Psoas muscle (tissue), 8 donors: ENCODE measurements around the gene PPP1R3F. TPM values are rescaled to one million over a fixed set of nuclear protein-coding genes. Genes with fewer than 3 reads are reported as not detected.

Experiments
- ATAC-seq, 4 donors: fragments of 200-7000 bp; cut with Tn5 transposase; one replicate each; pipeline ENCODE4 v1.9.1; 2020; ENCODE audit warnings: moderate library complexity in 3 of 4, mild to moderate bottlenecking in 2 of 4
- DNase-seq, 2 donors: peaks; one replicate each; pipeline ENCODE4 v3.0.0-alpha.2; 2020
- H3K27ac ChIP-seq: fragments of 200-600 bp; one replicate; pipeline ENCODE4 v1.8.0; 2022
- H3K27me3 ChIP-seq, 3 donors: fragments of 200-600 bp in 1 of 3; one replicate each; pipeline versions ENCODE4 v1.6.1 to v1.8.0; 2013 to 2022; ENCODE audit warnings: low read length in 2 of 3, mild to moderate bottlenecking in 2 of 3, moderate library complexity in 1 of 3; ENCODE audit not compliant: insufficient read depth in 3 of 3
- H3K36me3 ChIP-seq, 2 donors: fragments of 200-600 bp in 1 of 2; one replicate each; pipeline versions ENCODE4 v1.6.1 to v1.8.0; 2013 to 2022; ENCODE audit warnings: low read depth in 1 of 2, mild to moderate bottlenecking in 1 of 2, moderate library complexity in 1 of 2; ENCODE audit not compliant: insufficient read depth in 1 of 2
- H3K4me1 ChIP-seq: fragments of 200-600 bp; one replicate; pipeline ENCODE4 v1.8.0; 2022
- H3K4me3 ChIP-seq: fragments of 200-600 bp; one replicate; pipeline ENCODE4 v1.8.0; 2022; ENCODE audit warnings: mild to moderate bottlenecking
- H3K9me3 ChIP-seq: fragments of 200-600 bp; one replicate; pipeline ENCODE4 v1.8.0; 2022
- CTCF ChIP-seq: fragments of 200-600 bp; IDR thresholded peaks from one replicate; pipeline ENCODE4 v1.8.0; 2022; ENCODE audit warnings: antibody characterized with exemption
- WGBS, 3 donors: extraction: QIAGEN DNeasy Blood & Tissue Kit; methylation state at CpG; one replicate each; pipeline versions ENCODE4 v1.1.6 to v1.1.7; 2013; 5-methylcytosine and 5-hydroxymethylcytosine counted together
- intact Hi-C, 2 donors: fragments of 100-400 bp; cut with DNase I; formaldehyde crosslinking; loops; one replicate each; pipeline versions ENCODE4 v1.11.0 to v1.14.2; 2022
- polyA plus RNA-seq, 3 donors: library from polyadenylated mRNA; stranded (reverse); fragments of 200-250 nt; gene quantifications; one replicate each; pipeline ENCODE4 v1.2.3, GENCODE V29; 2013
- total RNA-seq, 4 donors: library from RNA; stranded (reverse); fragmentation: NEBNext Ultra II Directional in 2 of 4; extraction: Animal tissue kit (Norgen Biotek cat#: 25700) in 2 of 4; gene quantifications; one replicate each; pipeline versions ENCODE4 v1.2.1 to v1.2.4, GENCODE V29; 2021 to 2023
- donor health status: healthy with polysubstance abuse.
- donor health status: DM: no; HTN: no; CAD: no; lungs with moderate emphysema.
- donor health status: Bipolar disorder and iron deficiency.
- donor health status: healthy.
- donor health status: DM: yes; HTN: yes; CAD: no.
- donor health status: DM: no; HTN: no; CAD: no.
- donor health status: DM: no; HTN: no; CAD: no.
- donor health status: DM: yes; HTN: yes; CAD: no.

The PPP1R3F gene
- total and polyA plus RNA-seq, 7 donors = 13.9 to 29.8 (median 24.2) TPM

DNA sequence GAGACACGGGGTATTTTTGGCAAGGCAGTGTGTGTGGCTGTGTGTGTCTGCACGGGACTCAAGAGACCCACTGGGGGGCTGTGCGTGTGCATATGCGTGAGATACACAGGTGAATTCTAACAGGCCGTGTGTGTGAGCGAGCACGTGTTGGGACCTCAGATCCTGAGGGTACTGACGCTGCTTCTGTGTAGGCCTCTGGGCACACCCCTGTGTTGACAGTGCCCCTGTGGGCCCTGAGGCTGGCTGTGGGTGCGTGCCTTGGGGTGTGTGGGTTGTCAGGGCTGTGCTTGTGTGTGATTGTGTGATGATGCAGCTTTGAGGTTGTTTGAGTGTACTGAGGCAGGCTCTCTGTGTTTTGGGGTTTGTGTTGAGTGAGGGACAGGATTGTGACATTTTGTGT is 19.0 kb upstream of the PPP1R3F start:
- ATAC-seq = no peak
- Histone ChIP-seq H3K4me1 (no peaks in the 10 kb centered on the region), H3K9me3 (no peaks in the 10 kb centered on the region), H3K4me3 (no peak overlapping the region), H3K27ac (no peak overlapping the region), H3K27me3 (no peaks in the 10 kb centered on the region), H3K36me3 (peaks cover 0 to 17% of the 10 kb centered on the region in 2 donors)
- intact Hi-C loops = no loop called here
- no peak for DNase-seq
- WGBS, 3 donors = 85 to 89% (median 87%) methylated on average over 3 to 9 of the region's 9 CpGs
- TF ChIP-seq CTCF = no peak

DNA sequence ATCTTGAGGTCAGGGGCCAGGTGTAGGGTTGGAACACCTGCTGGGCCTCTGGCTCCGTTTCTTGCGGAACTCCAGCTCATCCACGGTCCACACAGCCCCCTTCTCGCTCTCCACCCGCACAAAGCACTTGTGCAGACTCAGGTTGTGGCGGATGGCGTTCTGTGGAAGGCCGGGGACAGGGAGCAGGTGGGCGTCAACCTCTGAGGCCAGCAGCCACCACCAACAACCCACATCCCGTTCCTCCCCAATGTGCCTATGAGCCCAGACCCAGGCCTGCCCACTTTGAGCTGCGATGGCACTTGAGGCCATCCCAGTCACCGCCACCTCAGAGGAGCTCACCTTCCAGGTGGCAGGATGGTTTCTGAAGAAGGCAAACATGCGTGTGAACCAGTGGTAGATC is 18.3 kb upstream of the PPP1R3F start:
- TF ChIP-seq CTCF = no peak
- intact Hi-C loops = no loop called here

GRCh38 chrX:49254639-49255038 is 15.0 kb upstream of the PPP1R3F start:
- Histone ChIP-seq H3K27me3 (peaks cover 0 to 5% (median 0%) of the 10 kb centered on the region in 3 donors), H3K36me3 (no peaks in the 10 kb centered on the region), H3K4me1 (no peaks in the 10 kb centered on the region), H3K27ac (no peak overlapping the region), H3K9me3 (no peaks in the 10 kb centered on the region), H3K4me3 (no peak overlapping the region)
- intact Hi-C loops = no loop called here
- no peak for DNase-seq
- TF ChIP-seq CTCF = no peak
- WGBS, 3 donors = 84 to 92% (median 90%) methylated on average over 7 of the region's 7 CpGs
- no peak for ATAC-seq

More for the DNA sequence above, 18.3 kb upstream of the PPP1R3F start:
- Histone ChIP-seq H3K27ac (no peak overlapping the region), H3K4me1 (no peaks in the 10 kb centered on the region), H3K27me3 (no peaks in the 10 kb centered on the region), H3K4me3 (no peak overlapping the region), H3K9me3 (no peaks in the 10 kb centered on the region), H3K36me3 (peaks cover 0 to 11% of the 10 kb centered on the region in 2 donors)
- WGBS, 3 donors = 88 to 93% (median 92%) methylated on average over 10 to 13 of the region's 13 CpGs
- DNase-seq (no peak), ATAC-seq (no peak)

DNA sequence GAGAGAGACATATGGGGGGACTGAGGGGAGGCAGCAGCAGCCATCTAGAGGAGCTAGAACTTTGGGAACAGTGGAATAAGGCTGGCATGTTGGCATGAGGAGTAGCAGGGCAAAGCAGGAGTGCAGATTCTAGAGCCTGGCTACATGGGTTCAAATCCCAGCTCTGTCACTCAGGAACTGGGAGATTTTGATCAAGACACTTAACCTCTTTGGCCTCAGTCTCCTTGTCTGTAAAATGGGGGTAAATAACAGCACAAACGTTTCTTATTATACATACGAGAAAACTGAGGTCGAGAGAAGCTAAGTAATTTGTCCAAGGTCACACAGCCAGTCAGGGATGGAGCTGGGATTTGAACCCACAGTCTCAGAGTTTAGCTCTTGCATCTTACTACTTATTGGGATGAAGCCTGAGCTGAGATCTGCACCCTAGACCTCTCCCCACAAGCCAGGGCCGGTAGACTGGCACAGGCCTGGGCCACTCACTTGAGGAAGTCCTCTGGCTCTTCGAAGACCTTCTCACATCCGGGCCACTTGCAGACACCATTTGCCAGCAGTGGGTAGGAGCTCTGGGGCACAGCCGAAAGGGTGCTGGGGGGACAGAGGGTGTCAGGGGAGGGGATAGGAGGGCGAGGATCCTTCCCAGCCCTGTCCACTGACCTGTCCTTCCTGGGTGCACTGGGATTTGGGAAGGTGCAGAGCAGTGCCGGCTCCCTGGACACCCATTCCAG is 13.2 kb upstream of the PPP1R3F start:
- no peaks in the 10 kb centered on the region for H3K4me1 ChIP-seq
- WGBS, 3 donors = 64 to 85% (median 82%) methylated on average over 7 to 9 of the region's 9 CpGs
- no peak overlapping the region for H3K27ac ChIP-seq
- H3K4me3 ChIP-seq = no peak overlapping the region
- DNase-seq = no peak
- intact Hi-C loops = no loop called here
- no peak for ATAC-seq
- TF ChIP-seq CTCF = no peak
- no peaks in the 10 kb centered on the region for H3K36me3 ChIP-seq
- peaks cover 0 to 5% (median 0%) of the 10 kb centered on the region in 3 donors for H3K27me3 ChIP-seq
- no peaks in the 10 kb centered on the region for H3K9me3 ChIP-seq
